ENCODE data around the gene SLAMF7.

SLAMF7 gene

DNA sequence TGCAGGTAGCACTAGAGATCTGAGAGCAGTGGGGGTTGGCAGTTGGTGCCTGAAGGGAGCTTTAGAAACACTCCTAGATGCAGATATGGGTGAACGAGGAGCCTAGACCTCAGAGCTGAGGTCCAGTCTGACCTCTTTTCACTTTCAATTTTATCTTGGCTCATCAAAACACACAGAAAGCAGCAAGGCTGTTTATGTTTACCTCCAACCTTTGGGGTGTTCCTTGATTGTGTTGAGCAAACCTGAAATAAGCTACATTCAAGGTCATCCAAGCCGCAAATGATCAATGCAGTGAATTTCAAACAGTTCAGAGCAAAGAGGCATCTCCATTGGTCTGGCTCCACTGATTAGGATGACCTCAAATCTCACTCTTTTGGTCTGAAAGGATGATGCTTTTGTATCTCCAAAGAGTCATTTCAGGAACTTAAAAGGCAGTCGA is 58.2 kb downstream of the SLAMF7 start:
- in situ Hi-C loops (cut with MboI; ENCODE audit: low sequenced_read_pairs): no loop called here

DNA sequence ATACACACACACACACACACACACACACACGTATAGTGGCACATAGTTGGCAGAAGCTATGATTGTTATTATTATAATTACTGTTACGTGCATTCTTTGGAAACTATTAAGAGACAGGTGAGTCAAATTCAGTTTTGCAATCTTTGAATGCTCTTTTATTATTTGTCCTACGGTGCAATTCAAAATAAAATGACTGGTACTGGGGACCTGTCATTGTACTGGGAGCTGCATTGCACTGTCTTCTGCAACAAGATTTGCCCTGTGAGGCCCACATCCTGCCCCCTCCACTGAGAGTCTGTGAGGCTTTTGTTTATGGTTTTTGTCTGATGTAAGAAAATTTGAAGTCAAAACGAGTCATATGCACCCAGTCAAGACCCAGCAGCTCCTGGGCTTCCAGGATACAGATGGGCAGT is 58.8 kb downstream of the SLAMF7 start:
- in situ Hi-C loops (cut with MboI; ENCODE audit: low sequenced_read_pairs): no loop called here

DNA sequence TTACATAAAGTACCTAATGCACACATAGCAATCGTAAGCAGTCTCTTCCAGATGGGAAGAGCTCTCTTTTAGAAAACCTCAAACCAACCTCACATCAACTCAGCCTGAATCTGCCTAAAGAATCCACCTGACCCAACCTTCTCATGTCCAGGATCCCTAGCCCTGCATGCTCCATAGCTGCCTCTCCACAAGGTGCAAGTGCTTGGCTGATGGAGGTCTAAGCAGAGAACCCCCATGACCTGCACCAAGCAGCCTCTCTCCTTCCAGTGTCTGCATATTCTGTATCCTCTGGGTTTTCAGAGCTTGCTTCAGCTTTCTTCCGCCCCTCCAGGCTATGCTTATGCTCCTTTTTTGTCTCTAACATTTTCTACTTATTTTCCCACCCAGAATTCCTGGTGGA is 59.4 kb downstream of the SLAMF7 start:
- in situ Hi-C loops (cut with MboI; ENCODE audit: low sequenced_read_pairs): no loop called here

DNA sequence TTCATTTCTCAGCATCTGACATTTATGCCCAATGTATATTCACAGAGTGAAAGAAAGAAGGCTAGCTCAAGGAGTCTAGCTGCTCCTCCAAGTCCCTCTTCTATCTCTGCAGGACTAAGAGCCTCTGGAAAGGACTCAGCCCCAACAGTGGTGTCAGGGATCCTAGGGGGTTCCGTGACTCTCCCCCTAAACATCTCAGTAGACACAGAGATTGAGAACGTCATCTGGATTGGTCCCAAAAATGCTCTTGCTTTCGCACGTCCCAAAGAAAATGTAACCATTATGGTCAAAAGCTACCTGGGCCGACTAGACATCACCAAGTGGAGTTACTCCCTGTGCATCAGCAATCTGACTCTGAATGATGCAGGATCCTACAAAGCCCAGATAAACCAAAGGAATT is 60.6 kb downstream of the SLAMF7 start:
- in situ Hi-C loops (cut with MboI; ENCODE audit: low sequenced_read_pairs): no loop called here

DNA sequence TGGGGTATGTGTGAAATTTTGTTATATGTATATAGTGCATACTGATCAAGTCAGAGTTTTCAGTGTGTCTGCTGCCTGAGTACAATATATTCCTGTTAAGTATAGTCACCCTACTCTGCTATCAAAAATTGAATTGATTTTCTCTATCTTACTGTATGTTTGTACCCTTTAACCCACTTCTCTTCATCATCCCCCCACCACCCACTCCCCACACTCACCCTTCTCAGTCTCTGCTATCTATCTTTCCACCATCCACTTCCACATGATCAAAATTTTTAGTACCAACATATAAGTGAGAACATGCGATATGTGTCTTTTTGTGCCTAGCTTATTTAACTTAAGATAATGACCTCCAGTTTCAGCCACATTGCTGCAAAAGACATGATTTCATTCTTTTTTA is 61.1 kb downstream of the SLAMF7 start:
- in situ Hi-C loops (cut with MboI; ENCODE audit: low sequenced_read_pairs): no loop called here

DNA sequence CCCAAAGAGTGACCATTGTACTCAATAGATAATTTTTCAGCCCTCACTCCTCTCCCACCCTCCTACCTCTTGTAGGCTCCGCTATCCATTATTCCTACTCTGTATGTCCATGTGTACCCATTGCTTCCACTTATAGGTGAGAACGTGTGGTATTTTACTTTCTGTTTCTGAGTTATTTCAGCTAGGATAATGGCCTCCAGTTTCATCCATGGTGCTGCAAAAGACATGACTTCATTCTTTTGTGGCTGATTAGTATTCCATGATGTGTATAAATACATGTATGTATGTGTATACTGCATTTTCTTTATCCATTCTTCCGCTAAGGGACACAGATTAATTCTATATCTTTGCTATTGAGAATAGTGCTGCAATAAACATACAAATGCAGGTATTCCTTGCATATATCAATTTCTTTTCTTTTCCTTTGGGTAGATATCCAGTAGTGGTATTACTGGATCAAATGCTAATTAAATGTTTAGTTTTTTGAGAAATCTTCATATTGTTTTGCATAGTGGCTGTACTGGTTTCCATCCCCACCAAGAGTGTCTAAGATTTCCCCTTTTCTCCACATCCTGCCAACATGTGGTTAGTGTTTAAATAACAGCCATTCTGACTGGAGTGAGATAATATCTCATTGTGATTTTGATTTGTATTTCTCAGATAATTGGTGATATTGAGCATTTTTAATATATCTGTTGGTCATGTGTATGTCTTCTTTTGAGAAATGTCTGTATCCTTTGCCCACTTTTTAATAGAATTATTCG is 61.8 kb downstream of the SLAMF7 start:
- in situ Hi-C loops (cut with MboI; ENCODE audit: low sequenced_read_pairs): no loop called here

DNA sequence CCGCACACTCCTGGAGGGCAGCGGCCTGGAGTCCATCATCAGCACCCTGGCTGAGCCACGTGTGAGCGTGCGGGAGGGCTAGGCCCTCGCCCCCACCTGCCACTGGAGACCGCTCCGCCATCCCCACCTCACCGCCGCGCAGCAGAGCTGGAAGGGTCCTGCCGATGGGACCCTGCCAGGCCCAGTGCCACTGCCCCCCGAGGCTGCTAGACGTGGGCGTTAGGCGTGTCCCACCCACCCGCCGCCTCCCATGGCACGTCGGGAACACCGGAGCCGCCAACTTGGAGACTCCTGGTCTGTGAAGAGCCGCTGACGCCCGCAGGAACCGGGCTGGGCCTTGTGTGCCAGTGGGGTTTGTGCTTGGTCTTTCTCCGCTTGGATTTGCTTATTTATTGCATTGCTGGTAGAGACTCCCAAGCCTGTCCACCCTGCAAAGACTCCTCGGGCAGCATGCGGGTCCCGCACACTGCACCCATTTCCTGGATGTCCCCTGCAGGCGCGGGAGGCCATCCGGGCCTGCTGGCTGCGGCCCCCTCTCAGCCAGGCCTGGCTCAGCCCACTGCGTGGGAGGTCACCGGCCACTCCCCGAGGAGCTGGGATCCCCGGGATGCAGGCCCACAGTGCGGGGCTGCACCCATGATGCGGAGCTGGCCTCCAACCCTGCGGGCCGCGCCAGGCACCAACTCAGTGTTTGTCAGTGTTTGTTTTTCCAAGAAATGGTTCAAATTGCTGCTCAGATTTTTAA is 63.0 kb downstream of the SLAMF7 start:
- in situ Hi-C loops (cut with MboI; ENCODE audit: low sequenced_read_pairs): no loop called here

All from HL-60/S4 treated with phorbol 12-myristate 13-acetate at 8.2 ng/mL for 4 days and 3 days (cell line).